Activated CD8-positive, alpha-beta memory T cell treated with anti-CD3 and anti-CD28 coated beads, Interleukin-2, amount 50 U/mL, for 24 hours (primary cell): ENCODE measurements around the gene LCTL.
"Not testable (repeated sequence)": the region's sequence is repeated elsewhere in the genome, so short reads cannot be mapped to it uniquely, and the experiment has no call there.

Source experiments
- DNase-seq: peaks from one replicate; pipeline ENCODE4 v3.0.0-alpha.2; 2020; ENCODE audit errors: extremely low read depth

The LCTL gene

GRCh38 chr15:66564136-66565041, 1.4 kb downstream of the LCTL start:
- DNase-seq: no peak

GRCh38 chr15:66563566-66564110, 2.2 kb downstream of the LCTL start:
- DNase-seq: no peak

GRCh38 chr15:66563126-66563525, 2.7 kb downstream of the LCTL start:
- no peak for DNase-seq

GRCh38 chr15:66560856-66561525, 4.8 kb downstream of the LCTL start:
- no peak for DNase-seq

- DNase-seq: no peak
These were observed 7.5 kb downstream of the LCTL start for GRCh38 chr15:66558271-66558670.

- no peak for DNase-seq
These were observed 10.1 kb downstream of the LCTL start for GRCh38 chr15:66555685-66556084.

GRCh38 chr15:66545255-66545654, 20.5 kb downstream of the LCTL start:
- DNase-seq: no peak

GRCh38 chr15:66542896-66543295, 22.9 kb downstream of the LCTL start:
- no peak for DNase-seq

GRCh38 chr15:66535056-66535455, 30.7 kb downstream of the LCTL start:
- no peak for DNase-seq

- no peak for DNase-seq
These were observed 41.0 kb downstream of the LCTL start for GRCh38 chr15:66524838-66525237.

- DNase-seq: no peak
These were observed 41.9 kb downstream of the LCTL start for GRCh38 chr15:66523926-66524325.

GRCh38 chr15:66515901-66516322, 49.9 kb downstream of the LCTL start:
- DNase-seq: no peak

- DNase-seq: no peak
These were observed 51.2 kb downstream of the LCTL start for GRCh38 chr15:66514586-66514985.

- no peak for DNase-seq
These were observed 57.4 kb downstream of the LCTL start for GRCh38 chr15:66508293-66508883.

- DNase-seq: no peak
These were observed 60.0 kb downstream of the LCTL start for GRCh38 chr15:66505818-66506217.

GRCh38 chr15:66505430-66505811, 60.4 kb downstream of the LCTL start:
- no peak for DNase-seq

GRCh38 chr15:66504563-66505429, 61.0 kb downstream of the LCTL start, which contains the start of the genes RPL4 and ZWILCH:
Gene RPL4, minus strand, starts transcription at chr15:66504855. Its CDS starts 65 bp downstream, at chr15:66504790.
Gene ZWILCH, plus strand, starts transcription at chr15:66505326. Its CDS starts 13 bp downstream, at chr15:66505339.
- no peak for DNase-seq

GRCh38 chr15:66503780-66504562, 61.8 kb downstream of the LCTL start:
- DNase-seq: no peak

GRCh38 chr15:66503041-66503648, 62.7 kb downstream of the LCTL start:
- DNase-seq: not testable (repeated sequence)

GRCh38 chr15:66502491-66502890, 63.3 kb downstream of the LCTL start:
- DNase-seq: no peak
